T-helper 2 cell (primary cell): Measurements from ENCODE around the gene ACOX1.

Source experiments
- DNase-seq, 5 experiments: peaks; one replicate each; pipeline versions ENCODE4 v3.0.0 to v3.0.0-alpha.2; 2012 to 2022

Gene ACOX1

DNA sequence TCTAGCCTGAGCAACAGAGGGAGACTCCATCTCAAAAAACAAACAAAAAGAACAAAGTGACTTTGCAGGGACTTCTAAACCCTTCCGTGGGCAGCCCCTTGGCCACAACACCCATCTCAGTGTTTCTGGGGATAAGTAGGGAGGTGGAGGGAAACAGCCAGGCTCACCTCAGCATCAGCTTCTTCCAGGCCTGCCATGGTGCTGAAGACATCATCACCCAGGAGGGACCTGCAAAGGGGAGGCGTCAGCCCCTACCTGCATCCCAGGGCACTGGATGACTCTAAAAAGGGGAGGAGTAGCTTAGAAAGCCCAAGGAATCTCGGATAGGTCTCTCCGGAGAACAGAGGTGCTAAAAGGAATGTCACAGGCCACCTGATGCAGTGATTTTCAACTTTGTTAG, 47.9 kb downstream of the ACOX1 start:
- DNase-seq = no peak

DNA sequence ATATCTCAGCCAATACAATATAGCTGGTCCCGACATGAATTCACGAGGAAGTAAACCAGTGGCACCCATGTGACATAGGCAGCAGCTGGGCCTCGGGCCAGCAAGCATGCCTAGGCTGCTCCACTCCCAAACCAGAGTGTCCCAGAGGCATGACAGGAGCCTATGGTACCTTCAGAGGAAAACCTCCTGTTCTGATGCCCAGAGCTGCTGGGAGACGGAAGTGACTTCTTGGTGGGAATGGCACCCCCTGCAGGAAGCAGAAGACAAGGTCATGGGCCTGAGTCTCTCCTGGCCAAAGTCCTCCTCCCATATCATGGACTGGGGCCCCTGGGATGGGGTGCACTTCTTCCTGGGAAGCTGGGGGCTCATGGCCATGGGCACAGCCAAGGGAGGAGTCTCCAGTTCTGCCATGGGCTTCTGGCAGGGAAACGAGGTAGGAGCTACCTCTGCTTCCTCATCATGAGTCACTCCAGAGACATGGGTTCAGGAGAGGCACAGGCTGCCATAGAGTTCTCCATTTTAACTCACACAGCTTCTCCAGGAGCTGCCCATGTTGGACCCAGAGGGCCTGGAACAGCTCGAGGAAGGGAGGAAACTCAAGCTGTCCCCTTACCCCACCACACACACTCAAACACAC, 51.6 kb downstream of the ACOX1 start:
- peak in 1 of 5 experiments; percentile 17 for DNase-seq

- DNase-seq = no peak
These were observed 52.5 kb downstream of the ACOX1 start for GRCh38 chr17:75926456-75926855.

- no peak for DNase-seq
These were observed 53.1 kb downstream of the ACOX1 start for GRCh38 chr17:75925912-75926311.

DNA sequence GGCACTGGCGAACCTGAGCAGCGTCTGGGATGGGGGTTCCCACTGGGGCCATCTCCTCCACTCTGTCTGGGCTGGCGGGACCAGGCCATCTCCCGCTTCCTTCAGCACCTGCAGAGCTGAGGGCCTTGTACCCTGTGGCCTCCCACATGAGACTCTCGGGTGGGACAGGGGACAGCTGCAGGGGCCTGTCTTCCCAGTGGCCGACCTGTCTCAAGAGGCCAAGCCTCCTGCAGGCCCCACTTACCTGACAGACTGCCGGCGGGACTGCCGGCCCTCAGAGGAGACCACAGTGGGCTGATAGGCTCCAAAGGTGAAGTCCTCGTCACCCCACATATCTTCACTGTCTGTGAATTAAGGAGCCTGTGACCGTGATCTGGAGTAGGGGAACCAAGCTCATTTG, 53.9 kb downstream of the ACOX1 start:
- DNase-seq = no peak

GRCh38 chr17:75922963-75923874, 55.7 kb downstream of the ACOX1 start:
- DNase-seq = no peak

GRCh38 chr17:75922173-75922961, 56.6 kb downstream of the ACOX1 start:
- DNase-seq = no peak

- no peak for DNase-seq
These were observed 57.4 kb downstream of the ACOX1 start for GRCh38 chr17:75921596-75921995.

- DNase-seq = no peak
These were observed 58.9 kb downstream of the ACOX1 start for GRCh38 chr17:75920045-75920560.

DNA sequence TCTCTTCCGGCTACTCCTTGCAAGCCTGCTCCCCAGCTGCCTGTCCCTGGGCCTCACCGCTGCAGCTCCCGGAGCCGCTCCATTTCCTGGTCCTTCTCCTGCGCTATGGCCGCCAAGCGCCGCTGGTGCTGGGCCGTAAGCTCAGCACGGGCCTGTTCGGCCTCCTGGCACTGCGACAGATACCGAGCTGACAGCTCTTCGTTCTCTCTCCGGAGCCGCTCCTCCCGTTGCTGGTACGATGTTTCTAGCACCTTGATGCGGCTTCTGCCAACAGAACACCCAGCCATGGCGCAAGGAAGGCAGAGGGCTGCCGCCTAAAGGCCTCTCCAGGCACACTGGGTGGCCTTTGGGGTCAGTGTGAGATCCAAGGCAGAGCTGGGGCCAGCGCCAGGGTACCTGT, 59.4 kb downstream of the ACOX1 start:
- DNase-seq = no peak

DNA sequence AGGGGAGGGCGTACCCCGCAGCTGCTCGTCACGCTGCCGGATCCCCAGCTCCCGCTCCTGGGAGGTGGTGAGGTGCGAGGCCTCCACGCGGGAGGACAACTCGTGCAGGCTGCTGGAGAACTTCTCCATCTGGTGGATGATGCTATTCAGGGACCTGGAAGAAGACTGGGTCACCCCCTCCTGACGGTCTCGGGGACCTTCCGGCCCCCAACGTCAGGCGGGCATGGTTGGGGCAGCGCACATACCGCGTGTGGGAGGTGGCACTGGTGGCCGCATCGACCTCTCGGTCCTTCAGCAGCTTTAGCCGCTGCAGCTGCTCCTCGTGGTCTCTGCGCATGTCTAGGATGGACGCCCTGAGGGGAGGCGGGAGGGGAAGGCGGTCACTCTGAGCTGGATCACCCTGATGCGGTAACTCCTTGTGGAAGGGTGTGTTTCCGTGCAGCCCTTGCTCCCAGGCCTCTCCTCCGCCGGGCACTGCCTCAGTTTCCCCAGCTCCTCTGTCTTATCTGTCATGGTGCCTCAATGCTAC, 61.0 kb downstream of the ACOX1 start:
- no peak for DNase-seq

DNA sequence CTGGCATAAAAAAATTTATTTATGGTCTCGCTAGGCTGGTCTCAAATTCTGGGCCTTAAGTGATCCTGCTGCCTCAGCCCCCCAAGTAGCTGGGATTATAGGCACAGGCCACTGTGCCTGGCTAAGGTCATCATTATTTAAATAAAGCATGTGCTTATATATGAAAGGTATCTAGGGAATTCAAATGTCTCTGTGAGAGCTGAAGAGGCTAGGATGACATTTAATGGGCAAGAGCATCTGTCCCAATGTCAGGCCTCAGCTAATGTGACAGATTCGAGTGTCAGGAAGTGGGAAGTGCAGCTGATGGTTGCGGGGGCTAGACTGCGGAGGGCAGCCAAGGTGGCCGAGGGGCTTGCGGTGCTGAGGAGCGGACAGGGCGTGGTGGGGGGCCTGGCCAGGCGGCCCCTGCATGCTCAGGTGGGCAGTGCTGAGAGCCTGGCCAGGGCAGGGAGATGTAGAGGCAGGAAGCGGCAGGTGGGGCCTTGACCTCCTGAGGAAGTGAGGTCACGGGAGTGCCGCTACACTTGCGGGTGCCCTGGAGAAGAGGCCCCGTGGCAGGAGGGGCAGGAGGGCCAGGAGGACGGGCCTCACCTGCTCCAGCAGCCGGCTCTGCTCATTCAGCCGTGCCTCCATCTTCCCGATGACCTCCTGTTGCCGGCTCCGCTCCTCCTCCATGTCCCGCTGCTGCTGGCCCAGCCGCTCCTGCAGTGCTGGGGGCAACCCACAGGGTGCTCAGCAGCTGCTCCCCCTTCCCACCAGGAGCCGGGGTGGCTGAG, 61.6 kb downstream of the ACOX1 start:
- no peak for DNase-seq

- no peak for DNase-seq
These were observed 63.7 kb downstream of the ACOX1 start for GRCh38 chr17:75915268-75915667.

DNA sequence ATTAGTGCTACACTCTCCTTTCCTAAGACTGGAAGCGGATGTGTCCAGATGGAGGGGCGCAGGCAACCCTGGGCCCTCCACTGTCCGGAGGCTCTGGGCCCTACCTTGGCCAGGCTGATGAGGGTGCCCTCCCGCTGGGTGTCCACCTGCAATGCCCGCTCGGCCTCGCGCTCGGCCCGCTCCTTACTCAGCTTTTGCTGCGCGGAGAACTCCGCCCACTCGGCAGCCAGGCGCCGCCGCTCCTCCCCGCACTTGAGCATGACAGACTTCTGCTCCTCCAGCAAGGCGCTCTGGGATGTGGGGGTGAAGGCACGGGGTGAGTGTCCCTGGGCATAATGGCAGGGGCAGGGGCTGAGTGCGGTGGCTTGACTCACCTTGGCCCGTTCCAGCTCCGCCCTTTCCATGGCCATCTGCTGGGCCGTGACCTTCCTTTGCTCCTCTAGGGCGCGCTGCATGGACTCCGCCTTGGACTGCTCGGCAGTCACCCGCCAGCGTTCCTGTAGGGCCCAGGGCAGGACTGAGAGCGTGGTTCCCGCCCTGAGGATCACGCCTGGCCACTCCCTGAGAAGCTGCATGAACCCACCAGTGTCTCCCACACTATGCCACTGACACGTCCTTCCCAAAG, 64.2 kb downstream of the ACOX1 start:
- DNase-seq = no peak

- DNase-seq = no peak
These were observed 65.3 kb downstream of the ACOX1 start for GRCh38 chr17:75913537-75914210.

DNA sequence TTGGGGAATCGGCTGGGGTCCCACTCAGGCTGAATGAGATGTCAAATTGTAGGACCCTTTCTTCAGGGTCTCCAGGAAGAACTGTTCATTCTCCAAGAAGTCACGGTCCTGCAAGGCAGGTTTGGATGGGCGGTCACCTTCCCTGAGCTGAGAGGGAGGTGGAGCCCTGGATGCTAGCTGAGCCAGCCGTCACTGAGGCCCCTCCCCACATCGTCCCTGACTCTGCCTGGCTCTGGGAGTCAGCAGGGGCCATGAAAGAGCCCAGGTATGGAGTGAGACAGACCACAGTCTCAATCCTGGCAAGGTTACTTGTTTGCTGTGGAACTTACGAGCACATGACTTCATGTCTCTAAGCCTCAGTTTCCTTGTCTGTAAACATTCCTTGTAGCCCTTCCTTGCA, 68.3 kb downstream of the ACOX1 start:
- DNase-seq = no peak

DNA sequence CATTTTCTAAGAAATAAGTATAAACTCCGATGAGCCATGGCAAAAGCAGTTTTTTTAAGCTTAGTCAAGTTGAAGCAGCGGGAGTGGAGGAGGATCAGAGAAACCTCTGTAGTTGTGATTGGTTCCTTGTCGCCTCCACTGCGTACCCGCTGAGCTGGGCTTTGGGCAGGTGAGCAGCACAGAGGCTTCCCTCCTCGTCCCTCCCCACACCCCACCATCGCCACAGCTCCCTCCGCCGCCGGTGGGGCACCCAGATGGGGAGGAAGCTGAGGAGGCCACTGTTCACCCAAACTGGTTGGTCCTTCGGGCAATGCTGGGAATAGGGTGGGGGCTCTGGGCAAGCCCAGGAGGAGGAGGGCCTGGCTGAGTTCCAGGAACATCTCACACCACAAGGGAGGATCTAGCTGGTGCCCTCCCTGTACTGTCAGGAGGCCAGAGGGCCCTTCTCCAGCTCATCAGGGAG, 69.1 kb downstream of the ACOX1 start:
- no peak for DNase-seq

DNA sequence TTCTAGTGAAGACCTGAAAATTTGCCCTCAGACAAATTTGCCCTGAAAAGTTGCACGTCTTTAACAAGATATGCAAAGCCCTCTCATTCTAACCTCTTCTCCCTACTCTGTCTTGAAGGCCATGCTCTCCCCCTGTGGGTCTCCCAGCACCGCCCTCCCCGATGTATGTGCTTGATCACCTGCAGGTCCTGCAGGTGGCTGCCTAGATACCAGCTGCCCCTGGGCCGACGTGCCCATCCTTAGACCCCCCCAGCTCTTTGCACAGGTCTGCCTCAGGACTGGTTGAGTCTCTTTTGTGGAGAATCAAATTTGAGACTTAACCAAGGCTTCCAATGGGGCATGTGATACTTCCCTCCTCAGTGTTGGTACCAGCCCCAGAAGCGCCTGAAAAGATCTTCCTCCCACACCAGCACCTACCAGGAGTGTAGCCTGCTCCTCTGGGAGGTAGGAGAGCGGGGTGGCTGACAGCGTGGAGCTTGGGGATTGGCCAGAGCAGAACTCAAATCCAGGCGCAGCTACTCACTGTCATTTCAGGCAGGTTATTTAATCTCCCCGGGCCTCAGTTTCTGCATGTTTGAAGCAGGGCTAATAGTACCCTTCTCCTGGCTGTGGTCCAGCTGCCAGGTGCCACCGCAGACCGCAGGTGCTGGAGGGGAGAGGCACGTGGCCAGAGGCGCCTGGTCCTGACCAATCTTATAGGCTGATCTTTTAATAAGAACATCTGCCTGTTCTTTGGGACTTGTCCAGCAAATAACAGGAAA, 69.7 kb downstream of the ACOX1 start:
- DNase-seq = no peak

DNA sequence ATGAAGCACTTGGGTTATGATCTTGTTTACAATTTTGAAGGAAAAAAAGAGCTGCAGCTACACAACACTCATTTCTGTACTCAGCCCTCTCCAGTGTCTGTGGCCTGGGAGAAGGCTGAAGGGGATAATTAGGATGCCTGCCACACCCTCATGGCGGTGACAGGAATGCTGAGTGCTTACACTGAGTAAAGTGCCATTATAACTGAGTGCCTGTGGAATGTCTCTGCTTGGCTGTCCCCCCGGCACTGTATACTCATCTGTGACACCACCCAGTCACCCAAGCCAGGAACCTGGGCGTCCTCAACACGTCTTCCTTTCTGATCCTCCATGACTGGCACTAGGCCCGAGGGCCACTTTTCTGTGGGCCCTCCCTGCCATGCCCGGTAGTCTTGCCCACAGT, 70.8 kb downstream of the ACOX1 start:
- DNase-seq = no peak
